ENCODE data around the gene CDC42BPG.
A peak's percentile ranks its signal among the peaks of the same experiment; 100 is the strongest.
"Not testable (repeated sequence)": the region's sequence is repeated elsewhere in the genome, so short reads cannot be mapped to it uniquely, and the experiment has no call there.

Gene CDC42BPG

DNA sequence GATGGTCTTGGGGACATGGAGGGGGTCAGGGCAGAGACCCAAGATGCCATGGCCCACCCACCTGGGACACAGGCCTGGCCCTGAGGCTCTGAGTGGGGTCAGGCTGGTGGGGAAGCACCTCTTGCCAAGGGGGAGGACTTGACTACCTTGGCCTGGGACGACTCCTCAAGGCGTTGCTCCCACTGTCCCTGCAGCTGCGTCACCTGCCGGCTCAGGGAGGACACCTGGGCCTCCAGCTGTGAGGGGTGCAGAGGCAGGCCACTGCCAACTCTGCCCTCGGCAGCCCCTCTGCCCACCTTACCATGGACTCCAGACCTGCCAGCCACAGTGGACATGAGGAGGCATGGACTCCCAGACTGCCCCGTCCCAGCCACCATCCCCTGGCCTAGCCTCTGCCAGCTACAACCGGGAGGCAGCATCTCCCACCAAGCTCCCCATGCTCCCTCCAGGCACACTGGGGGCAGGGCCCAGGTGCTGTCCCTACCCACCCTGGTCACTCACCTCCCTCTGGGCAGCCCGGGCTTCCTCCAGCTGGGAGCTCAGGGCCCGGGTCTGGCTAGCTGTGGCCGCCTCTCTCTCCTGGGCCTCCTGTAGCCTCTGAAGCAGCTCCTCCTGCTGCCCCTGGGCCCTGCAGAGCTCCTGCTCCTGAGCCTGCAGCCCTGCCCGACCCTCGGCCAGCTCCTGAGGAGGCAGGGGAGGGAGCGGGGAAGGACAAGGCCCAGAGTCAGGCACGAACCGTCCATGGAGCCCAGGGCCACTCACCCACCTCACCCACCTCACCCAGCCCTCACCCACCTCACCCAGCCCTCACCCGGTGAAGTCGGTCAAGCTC is 8.6 kb downstream of the CDC42BPG start:
- no peak for DNase-seq (ENCODE audit: low read depth)

DNA sequence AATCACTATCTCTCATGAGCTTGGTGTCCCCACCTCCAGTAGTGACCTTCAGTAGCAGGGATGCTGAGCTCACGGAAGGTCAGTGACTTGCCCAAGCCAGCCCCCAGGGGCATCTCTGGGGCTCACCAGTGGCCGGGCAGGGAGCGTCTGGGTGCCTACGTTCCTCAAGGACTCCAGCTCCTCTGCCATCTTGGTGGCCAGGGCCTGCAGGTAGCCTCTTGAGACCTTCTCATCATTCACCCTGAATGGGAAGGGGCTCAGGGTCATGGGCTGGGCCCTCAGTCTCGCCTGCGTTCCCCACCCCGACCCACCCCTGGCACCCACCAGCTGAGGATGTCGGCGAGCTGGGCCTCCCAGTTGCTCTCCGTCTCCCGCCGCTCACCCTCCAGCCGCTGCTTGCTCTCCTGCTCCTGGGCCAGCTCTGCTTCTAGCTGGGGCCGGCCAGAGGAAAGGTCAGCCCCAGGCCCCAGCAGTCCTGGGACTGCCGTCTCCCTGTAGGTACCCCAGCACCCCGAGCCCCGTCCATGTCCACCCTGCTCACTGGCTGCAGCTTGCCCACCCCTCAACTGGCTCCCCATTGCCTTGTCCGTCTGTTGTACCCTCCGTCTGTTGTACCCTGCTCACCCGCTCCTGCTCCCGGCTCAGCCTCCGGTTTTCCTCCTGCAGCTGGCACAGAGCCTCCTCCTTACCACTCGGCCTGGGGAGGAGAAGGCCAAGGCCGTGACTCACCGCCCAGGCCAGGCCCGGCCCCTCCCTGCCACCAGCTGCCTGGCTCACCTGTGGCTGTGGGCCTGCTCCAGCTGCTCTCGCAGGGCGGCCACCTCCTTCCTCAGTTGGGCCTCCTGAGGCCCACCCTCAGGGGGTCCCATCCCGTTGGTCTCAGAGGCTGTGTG is 9.5 kb downstream of the CDC42BPG start:
- no peak for DNase-seq (ENCODE audit: low read depth)

DNA sequence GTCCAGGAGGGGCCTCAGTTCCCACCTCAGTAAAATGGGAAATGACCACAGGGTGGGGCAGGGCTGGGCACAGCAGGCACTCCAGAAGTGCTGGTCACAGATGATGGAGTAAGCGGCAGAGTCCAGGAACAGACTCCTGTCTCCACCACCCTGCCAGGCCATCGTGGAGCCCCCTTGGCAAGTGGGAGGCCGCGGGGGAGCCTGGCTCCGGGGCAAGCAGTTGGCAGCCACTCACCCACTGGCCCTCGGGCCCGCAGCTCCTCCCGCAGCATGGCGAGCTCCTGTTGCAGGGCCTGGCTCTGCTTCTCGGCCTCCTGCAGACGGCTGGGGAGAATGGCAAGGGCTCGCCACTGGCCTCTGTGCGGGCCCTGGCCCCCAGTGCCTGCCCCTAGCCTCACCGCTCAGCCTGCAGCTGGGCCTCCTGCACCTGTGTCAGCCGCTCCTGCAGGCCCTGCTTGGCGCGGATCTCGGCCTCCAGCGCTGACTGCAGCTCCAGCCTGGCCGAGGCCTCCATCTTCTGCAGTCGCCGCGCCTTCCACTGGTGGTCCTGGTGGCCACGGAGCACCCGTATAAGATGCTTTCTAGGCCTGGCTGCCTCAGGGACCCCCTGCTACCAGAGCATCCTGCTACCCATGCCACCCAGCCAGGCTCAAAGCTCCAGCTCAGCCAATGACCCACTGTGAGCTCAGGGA is 10.3 kb downstream of the CDC42BPG start:
- DNase-seq (ENCODE audit: low read depth) = no peak

DNA sequence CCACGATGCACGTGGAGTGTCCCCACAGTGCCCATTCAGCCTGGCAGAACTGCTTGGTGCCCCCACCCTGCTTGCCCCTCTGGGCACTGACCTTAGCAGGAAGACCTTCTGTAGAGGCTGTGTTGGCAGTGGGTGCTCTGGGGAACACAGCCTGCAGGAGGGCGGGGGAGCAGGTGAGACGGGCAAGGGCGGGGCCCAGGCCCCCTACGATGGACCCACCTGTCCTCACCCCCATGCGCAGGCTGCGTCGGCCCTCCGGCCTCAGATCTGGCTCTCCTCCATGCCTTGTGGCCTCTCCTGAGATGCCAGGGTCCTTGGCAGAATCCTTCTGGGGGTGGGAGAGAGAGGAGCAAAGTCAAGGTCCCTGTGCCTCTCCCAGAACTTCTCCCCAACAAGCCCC is 10.9 kb downstream of the CDC42BPG start:
- no peak for DNase-seq (ENCODE audit: low read depth)

DNA sequence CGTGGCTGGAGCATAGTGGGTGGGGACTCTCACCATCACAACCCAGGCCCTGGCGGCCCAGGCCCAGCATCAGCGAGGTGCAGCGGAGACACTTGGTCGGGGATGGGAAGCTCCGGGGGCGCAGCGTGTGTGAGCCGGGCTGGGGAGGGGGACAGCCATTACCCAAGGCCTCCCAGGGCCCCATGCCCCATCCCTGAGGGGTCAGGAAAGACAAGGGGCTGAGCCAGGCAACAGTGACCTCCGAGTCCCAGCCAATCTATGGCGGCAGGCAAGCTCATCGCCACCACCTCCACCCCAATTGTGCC is 11.3 kb downstream of the CDC42BPG start:
- no peak for DNase-seq (ENCODE audit: low read depth)

DNA sequence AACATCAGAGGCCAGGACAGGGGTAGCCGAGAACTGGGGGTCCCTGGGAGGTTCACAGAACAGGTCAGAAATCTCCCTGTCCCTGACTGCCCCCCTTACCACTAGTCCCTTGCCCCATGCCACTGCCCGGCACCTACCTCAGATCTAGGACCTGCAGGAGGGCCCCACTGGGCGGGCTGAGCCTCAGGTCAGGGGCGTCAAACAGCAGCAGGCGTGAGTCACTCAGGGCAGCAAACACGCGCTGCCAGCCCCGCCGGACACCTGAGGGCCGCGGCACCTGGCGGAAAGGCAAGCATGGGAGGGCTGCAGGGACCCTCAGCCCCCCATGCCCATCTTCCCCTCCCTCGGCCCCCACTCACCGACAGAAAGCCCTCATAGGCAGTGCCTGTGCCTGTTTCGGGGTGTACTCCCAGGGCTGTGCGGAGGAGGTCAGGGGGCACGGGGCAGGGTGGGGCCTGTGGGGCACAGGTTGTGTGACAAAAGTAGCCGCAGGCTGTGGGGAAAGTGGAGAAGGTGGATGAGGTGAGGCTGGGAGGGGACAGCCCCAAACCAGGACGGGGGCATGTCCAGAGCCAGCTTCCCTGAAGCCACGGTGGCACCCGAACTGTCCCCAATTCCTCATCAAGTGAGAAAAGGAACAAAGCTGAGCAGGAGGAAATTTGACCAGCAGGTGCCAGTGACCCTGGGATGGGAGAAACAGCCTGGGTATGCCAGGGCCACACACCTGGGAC is 11.8 kb downstream of the CDC42BPG start:
- no peak for DNase-seq (ENCODE audit: low read depth)

DNA sequence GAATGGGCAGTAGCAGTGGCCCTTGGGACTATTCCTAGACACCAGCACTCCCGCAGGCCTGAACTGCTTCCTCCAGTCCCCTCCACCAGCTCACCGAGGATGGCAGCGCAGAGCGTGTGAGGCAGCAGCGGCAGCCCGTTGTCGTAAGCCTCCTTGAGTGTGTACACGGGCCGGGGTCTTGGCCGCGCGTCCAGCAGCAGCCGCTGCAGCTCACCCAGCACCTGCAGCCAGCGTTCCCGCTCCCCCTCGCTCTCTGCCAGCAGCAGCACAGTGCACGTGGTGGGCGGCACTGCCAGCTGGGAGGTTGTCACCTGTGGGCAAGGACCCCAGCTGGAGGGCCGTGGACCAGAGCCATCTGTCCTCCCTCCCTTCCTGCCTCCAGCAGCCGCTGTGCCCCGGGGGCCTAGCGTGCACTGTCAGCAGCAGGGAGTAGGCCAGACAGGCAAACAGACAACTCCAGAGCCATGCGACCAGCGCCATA is 13.0 kb downstream of the CDC42BPG start:
- DNase-seq (ENCODE audit: low read depth) = no peak

DNA sequence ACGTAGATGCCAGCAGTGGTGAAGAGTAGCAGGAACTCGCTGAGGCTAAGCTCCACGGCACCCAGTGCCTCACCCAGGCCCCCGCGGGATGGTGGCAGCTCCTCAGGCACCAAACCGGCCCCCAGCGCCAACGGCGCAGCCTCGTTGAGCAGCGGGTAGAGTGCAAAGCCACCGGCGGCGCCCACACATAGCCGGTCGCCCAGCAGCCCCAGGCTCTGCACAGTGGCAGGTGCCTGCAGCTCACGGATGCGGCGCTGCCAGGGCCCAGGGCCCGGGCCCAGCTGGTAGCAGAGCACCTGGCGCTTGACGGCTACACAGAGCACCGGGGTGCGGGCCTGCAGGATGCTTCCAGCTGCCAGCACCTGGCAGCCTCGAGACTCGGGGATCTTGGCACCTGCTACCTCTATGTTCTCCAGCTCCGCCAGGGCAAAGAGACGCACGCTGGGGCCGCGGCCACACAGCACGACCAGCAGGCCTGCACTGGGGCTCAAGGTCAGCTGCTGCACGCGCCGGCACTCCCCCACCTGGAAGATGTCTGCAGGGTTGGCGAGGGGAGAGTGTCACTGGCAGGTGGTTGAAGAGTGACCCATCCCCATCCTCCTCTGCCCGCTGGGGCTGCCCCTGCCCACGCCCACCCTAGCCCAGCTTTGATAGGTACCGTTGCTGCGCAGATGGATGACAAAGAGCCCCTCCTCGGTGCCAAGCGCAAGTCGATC is 14.8 kb downstream of the CDC42BPG start:
- no peak for DNase-seq (ENCODE audit: low read depth)

DNA sequence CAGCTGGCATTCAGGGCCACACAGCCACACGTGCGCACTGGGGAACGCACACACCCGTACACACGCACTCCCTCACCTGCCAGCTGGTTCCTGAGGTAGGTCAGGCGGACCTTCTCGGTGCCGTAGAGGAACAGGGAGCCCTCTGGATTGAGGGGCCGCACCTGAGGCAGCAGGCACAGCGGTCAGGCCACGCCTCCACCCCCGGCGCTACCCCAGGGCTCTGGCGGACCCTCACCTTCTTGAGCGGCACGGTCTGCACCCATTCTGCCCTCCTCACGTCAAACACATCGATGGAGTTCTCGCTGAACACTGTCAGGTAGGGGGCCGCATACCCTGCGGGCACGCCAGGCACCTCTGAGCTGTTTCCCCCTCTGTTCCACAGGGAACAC is 17.0 kb downstream of the CDC42BPG start:
- no peak for DNase-seq (ENCODE audit: low read depth)

DNA sequence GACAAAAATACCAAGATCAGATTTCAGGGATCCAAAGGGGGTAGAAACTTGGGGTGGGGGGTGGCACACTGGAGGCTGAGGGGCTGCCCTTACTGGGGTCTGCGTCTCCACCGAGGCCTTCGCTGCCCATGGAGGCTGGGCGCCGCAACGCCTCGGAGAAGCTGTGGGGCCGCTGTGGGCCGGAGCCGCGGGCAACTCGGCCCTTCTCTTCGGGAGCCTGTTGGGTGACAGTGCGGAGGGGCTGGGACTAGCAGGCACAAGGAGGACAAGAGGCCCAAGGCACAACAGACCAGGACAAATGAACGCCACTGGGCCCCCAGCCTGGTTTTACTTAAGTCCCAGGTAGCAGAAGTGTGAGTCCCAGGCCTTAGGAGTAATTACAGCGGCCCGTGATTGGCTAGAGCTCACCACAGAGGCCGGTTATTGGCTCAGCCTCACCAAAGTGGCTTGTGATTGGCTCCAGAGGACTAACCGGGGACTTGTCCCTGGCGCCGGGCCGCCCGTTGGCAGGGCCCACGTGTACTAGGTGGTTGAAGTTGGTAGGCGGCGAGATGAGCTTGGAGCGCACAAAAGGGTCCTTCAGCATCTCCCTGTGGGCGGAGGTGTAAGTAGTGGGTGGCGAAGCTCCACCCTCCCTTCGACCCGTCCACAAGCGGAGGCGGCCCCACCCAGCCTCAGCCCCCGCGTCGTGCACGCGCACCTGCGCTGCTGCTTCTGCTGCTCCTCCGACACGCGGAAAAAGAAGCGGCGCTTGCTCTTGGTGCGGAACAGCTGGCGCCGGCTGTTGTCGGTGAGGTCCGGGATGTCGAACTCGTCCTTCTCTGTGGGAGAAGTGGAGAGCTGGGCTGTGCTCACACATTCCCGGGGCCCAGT is 17.6 kb downstream of the CDC42BPG start:
- DNase-seq (ENCODE audit: low read depth) = no peak

DNA sequence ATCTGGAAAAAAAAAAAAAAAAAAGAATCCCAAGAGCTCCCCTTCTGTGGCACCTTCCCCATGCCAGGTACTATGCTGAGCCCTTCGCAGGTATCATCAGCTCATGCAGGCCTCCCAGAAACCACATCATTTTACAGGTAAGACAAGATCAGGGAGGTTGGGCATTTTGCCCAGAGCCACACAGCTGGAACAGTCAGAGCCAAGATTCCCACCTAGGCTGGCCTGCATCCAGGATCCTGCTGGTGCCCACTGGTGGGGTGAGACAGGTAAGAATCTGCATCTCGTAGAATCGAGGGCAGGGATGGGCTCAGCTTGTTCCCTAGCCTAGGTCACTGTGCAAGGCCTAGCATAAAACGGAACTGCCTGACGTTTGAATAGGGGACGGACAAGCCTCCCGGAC is 18.4 kb downstream of the CDC42BPG start:
- no peak for DNase-seq (ENCODE audit: low read depth)

DNA sequence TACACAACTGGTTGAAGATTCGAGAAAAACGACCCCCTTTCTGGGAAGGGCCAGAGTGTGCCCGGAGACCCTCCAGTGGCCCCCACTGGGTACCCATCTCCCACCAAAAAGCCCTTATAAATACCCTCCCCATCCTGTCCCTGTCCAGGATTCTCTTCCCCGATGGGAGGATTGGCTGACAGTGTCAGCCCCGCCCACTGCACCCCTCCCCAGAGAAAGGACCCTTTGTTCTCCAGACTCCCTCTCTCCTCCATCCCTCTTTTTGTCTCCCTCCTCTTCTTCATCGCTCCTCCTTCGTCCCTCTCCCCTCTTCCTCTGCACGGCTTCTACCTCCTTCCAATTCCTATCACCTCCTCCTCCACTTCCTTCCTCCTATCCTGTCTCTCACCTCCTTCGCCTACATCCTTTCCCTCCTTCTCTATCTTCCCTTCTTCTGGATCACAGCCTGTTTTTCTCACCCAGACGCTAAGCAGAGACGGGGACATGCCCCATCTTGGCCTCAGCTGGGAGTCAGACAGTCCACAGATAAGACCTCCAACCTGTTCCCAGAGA is 20.8 kb downstream of the CDC42BPG start:
- DNase-seq (ENCODE audit: low read depth) = no peak

DNA sequence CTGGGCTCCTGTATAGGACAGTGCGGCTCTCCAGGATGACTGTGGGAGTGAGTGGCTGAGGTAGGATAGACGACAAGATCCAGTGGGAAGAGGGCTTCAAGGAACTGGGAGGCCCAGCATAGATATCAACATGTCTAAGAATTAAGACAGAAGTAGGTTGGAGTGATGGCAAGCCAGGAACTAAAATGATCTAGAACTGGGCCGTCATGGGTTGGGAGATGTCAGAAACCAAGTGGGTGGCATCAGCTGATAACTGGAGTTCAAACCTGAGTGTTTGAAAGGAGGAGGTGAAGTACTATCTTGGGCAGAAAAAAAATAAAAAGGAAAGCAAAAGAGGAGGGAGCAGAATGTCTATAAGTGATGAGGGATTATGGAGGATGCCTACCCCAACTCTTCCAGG is 27.0 kb downstream of the CDC42BPG start:
- no peak for DNase-seq (ENCODE audit: low read depth)

DNA sequence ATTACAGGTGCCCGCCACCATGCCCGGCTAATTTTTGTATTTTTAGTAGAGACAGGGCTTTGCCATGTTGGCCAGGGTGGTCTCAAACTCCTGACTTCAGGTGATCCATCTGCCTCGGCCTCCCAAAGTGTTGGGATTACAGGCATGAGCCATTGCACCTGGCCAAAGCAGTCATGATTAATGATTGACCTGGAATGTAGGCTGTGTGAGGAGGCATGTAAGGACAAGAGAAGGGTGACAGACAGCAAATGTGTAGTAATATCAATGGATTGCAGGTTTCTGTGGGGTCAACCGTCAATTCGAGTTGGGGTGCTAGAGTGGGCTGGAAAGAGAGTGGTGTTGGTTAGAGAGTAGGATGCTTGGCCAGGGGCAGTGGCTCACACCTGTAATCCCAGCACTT is 29.0 kb downstream of the CDC42BPG start:
- not testable (repeated sequence) for DNase-seq (ENCODE audit: low read depth)

DNA sequence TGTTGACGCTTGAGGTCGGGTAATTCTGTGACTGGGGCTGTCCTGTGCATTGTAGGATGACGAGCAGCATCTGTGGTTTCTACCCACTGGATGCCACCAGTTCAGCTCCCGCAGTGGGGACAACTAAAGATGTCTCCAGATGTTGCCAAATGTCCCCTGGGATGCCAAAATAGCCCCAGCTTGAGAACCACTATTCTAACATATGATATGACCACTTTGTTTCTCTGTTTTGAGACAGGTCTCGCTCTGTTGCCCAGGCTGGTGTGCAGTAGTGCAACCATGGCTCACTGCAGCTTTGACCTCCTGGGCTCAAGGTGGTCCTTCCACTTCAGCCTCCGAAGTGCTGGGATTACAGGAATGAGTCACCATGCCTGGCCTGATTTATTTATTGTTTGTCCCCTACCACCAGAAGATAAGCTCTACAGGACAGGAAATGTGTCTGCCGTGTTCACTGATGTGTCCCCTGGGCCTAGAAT is 29.7 kb downstream of the CDC42BPG start:
- no peak for DNase-seq (ENCODE audit: low read depth)

DNA sequence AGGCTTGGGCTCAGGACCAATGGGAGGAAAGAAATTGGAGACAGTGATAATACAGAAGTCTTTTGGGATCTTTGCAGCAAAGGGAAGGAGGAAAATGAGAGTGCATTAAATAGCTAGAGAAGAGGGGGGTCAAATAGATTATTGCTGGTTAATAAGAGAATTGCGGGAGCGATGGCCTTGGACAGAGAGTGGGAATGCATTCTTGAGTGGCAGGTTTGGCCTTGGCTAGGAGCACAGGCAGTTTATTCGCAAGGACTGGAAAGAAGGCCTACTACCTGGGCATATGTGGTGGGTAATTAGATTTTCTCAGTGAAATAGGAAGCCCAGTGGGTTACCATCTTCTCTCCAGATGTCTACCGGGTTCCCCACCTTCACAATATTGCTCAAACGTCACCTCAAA is 30.6 kb downstream of the CDC42BPG start:
- DNase-seq (ENCODE audit: low read depth) = no peak

DNA sequence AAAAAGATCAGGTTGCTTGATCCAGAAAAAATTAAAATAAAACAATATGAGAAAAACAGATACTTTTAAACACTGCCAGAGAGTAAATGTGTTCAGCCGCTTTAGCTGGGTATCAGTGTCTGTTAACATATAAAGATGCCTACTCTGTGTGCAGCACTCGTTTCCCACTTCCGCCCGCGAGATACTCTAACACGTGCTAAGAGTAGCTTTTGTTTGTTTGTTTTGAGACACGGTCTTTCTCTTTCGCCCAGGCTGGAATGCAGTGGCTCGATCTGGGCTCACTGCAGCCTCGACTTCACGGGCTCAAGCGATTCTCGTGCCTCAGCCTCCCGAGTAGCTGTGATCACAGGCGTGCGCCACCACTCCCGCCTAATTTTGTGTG is 33.6 kb downstream of the CDC42BPG start:
- no peak for DNase-seq (ENCODE audit: low read depth)

DNA sequence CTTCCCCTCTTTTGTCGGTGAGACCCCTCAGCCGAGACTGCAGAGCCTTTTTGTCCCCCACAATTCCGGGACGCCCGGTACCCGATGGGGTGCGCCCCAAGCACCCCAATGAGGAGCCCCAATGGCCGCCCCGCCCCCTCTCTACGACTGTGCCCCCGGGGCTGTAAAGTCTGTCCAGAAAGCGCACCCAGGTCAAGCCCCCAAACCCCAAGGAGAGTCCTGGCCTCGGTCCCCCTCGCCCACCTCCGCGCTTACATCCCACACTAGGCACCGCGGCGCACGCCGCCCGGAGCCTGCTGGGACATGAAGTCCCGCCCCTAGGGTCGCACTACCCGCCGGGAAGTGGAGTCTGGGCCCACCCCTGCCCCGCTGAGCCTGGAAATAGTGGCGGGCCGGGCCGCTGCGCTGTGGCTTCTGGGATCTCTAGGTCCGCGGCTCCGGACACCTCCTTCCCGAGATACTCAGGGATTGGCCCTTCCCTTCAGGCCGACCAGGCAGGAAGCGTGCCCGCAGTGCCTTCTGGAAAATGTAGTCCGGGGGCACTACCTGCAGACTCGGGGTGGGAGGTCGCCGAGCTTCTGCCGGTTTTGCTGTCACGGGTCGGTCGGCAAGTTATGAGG is 34.1 kb downstream of the CDC42BPG start, which contains the start of gene MEN1:
Gene MEN1 (minus strand): TSS at position 281 of the 620 bp plus-strand sequence. CDS start 442 bp downstream, outside the sequence.
- peak; percentile 66 for DNase-seq (ENCODE audit: low read depth)

DNA sequence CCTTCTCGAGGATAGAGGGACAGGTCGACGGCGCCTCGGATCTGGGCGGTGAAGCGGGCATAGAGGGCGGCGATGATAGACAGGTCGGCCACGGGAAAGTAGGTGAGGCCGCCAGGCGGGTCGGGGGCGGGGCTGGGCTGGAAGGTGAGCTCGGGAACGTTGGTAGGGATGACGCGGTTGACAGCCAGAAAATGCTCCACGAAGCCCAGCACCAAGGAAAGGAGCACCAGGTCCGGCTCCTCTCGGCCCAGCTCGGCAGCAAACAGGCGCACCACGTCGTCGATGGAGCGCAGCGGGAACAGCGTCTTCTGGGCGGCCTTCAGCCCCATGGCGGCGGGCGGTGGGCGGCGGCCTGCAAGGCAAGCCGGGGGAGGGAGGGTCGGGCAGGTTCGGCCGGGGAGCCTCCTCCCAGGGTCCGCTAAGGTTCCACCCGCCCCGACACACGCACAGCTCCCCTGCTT is 34.6 kb downstream of the CDC42BPG start:
- DNase-seq (ENCODE audit: low read depth) = no peak

Measured in stimulated activated CD8-positive, alpha-beta memory T cell treated with anti-CD3 and anti-CD28 coated beads, Interleukin-7, amount 100 ng/mL, for 24 hours (primary cell).